NB4 (cell line): ENCODE data around the gene KCTD6.

Experiments
- CTCF ChIP-seq: IDR thresholded peaks from one replicate; pipeline ENCODE4 v1.5.1; 2012; ENCODE audit warnings: low read depth, low read length
- MAX ChIP-seq: IDR thresholded peaks from 2 replicates; pipeline ENCODE4 v1.6.1; 2011; ENCODE audit warnings: low read depth, low read length
- POLR2A ChIP-seq: IDR thresholded peaks from 2 replicates; pipeline ENCODE4 v1.6.1; 2011; ENCODE audit warnings: mild to moderate bottlenecking; ENCODE audit not compliant: insufficient read length; ENCODE audit errors: extremely low read depth

- TF ChIP-seq CTCF (no peak), POLR2A (no peak), MAX (no peak)
These were observed 21.4 kb upstream of the KCTD6 start for GRCh38 chr3:58470363-58471024.
